Adrenal gland (tissue), 5 donors: ENCODE measurements around the gene CCR7.

Source experiments
- POLR2A ChIP-seq, 2 donors: fragments of 450-650 bp; IDR thresholded peaks; one replicate each; pipeline ENCODE4 v1.6.1; 2017; ENCODE audit warnings: antibody characterized with exemption in 2 of 2, mild to moderate bottlenecking in 2 of 2, moderate library complexity in 1 of 2
- TF ChIP-seq, protein P1 (sequence below), 6 experiments: fragments of 450-650 bp in 4 of 6; fragments of 200-600 bp in 2 of 6; sonication (generic) in 1 of 6; IDR thresholded peaks; 1 replicate in 5 of 6; 2 replicates in 1 of 6; pipeline versions ENCODE4 v1.5.1 to v1.8.0; 2016 to 2021; ENCODE audit warnings: antibody characterized with exemption in 6 of 6, mild to moderate bottlenecking in 2 of 6, moderate library complexity in 1 of 6
- donor health status: DM: no; HTN: no; CAD: no.

DNA sequence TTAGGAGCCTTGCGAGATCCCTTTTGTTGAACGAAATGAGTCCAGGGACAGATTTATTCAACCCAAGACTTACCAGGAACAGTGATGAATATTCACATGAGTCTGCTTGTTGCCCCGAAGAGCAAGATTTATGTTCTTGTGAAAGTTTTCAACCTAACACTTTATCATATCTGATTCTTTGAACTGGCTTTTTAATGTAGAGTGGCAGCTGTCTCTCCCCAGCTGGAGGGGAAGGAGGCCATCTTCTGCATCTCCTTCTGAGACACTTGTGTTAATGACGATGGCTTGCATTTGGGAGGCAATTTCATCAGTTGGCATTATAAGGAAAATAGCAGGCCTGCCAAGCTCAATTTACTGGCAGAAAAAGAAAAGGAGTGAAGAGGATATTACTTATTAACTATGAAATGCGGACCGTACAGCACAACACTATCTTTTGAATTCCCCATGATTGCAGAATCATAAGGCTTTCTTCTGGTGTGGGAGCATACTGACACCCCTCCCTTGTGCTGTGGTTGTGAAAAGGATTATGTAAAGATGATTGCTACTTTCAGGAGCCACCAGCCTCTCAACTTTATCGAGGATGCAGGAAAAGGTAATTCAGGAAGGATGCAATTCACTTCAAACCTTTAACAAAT is 46.7 kb upstream of the CCR7 start:
- TF ChIP-seq, protein P1, sequence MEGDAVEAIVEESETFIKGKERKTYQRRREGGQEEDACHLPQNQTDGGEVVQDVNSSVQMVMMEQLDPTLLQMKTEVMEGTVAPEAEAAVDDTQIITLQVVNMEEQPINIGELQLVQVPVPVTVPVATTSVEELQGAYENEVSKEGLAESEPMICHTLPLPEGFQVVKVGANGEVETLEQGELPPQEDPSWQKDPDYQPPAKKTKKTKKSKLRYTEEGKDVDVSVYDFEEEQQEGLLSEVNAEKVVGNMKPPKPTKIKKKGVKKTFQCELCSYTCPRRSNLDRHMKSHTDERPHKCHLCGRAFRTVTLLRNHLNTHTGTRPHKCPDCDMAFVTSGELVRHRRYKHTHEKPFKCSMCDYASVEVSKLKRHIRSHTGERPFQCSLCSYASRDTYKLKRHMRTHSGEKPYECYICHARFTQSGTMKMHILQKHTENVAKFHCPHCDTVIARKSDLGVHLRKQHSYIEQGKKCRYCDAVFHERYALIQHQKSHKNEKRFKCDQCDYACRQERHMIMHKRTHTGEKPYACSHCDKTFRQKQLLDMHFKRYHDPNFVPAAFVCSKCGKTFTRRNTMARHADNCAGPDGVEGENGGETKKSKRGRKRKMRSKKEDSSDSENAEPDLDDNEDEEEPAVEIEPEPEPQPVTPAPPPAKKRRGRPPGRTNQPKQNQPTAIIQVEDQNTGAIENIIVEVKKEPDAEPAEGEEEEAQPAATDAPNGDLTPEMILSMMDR (IDR thresholded peaks at IDR 0.05): no peak
- TF ChIP-seq POLR2A (IDR thresholded peaks at IDR 0.05): no peak
